Measurements from ENCODE around the gene AGTRAP. TPM values are rescaled to one million over a fixed set of nuclear protein-coding genes. Genes with fewer than 3 reads are reported as not detected.

AGTRAP gene
- total and polyA plus RNA-seq, 2 of the 8 experiments (the other 6 are each of a cell fraction or from before 2014, with no cell fraction given): 69.7 to 192 TPM

DNA sequence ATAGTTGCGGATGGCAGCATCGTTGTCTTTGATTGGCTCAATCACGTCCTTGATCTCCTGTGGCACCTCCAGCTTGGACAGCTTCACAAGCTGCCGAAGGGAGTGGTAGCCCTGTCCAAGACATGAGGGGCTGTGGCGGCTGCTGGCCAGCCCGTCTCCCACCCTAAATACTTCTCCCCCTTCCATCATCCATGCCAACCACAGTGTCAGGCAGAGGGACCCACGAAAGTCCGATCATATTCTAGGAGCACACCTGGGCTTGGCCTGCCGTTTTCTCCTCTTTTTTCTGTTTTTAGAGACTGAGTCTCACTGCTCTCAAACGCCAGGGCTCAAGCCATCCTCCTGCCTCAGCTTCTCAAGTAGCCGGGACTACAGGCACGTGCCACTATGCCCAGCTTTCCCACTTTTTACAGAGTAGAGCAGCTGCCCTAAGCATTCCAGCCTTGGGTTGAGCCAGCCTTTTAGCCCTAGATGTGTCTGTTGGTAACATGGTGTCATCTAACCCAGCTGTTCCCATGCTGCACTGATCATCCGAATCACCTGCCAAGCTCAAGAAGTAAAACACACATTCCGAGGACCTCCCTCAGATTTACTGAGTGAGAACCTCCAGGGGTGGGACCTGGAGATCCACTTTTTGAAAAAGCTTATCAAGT, 59.4 kb downstream of the AGTRAP start:
- H4K20me1 ChIP-seq (replicated peaks in 1 of 2; ENCODE audit: control insufficient read depth in 1 of 2, insufficient read depth in 2 of 2, low read length in 2 of 2): peaks cover 3 to 4% of the 10 kb centered on the region in 2 experiments
- FAIRE-seq: no peak
- DNase-seq (ENCODE audit: low read depth in 1 of 2, low spot score in 2 of 2): no peak
- H3K14ac ChIP-seq (ENCODE audit: insufficient read length): no peak overlapping the region
- H3K9me3 ChIP-seq (ENCODE audit: insufficient read depth in 2 of 2, low read depth in 1 of 2, low read length in 1 of 2): no peaks in the 10 kb centered on the region
- no peaks in the 10 kb centered on the region for H3K79me2 ChIP-seq (ENCODE audit: control insufficient read depth in 1 of 2, insufficient read depth in 2 of 2, low read length in 2 of 2)
- no peak overlapping the region for H2BK5ac ChIP-seq (ENCODE audit: low read depth, low read length)
- ChIA-PET CTCF (ENCODE audit: partially characterized antibody) (interaction anchor here (0.6 to 4.2 kb wide), 8 partner anchors 8 to 419 kb away, joined by 3 to 34 read pairs (median 3); no protein-coding TSS in a partner anchor), POLR2A (ENCODE audit: partially characterized antibody) (interaction anchor here (1.1 to 2.4 kb wide), 4 partner anchors 10 to 20 kb away, joined by 3 to 9 read pairs (median 3); no protein-coding TSS in a partner anchor)
- no peak overlapping the region for H2AK5ac ChIP-seq (ENCODE audit: low read depth, low read length)
- no peak overlapping the region for H2AFZ ChIP-seq (ENCODE audit: low read length)
- H3K27me3 ChIP-seq (replicated peaks in 1 of 4; ENCODE audit: control insufficient read depth in 3 of 4, extremely low read depth in 1 of 4, insufficient read depth in 3 of 4, low read length in 3 of 4): no peaks in the 10 kb centered on the region
- no peak overlapping the region for H3K9ac ChIP-seq (replicated peaks in 1 of 4; ENCODE audit: extremely low read depth in 1 of 4, low read depth in 3 of 4, low read length in 3 of 4)
- H3K23ac ChIP-seq (ENCODE audit: insufficient read length): no peak overlapping the region
- H2BK20ac ChIP-seq (ENCODE audit: low read length): no peak overlapping the region
- H3K4ac ChIP-seq (replicated peaks; ENCODE audit: insufficient read length, low read depth, low read length): no peak overlapping the region
- peaks cover 6 to 25% (median 14%) of the 10 kb centered on the region in 4 experiments; a peak in 6 of 8 replicates for H3K36me3 ChIP-seq (ENCODE audit: control insufficient read depth in 2 of 4, insufficient read depth in 4 of 4, low read length in 3 of 4)
- TF ChIP-seq EZH2 (IDR thresholded peaks at IDR 0.05; ENCODE audit: low read depth, low read length, severe bottlenecking) (no peak), JUND (IDR thresholded peaks at IDR 0.05; ENCODE audit: low read length) (no peak), CHD1 (IDR thresholded peaks at IDR 0.05; ENCODE audit: low read depth, low read length) (no peak), CREB1 (IDR thresholded peaks at IDR 0.05) (no peak), CTBP2 (IDR thresholded peaks at IDR 0.05; ENCODE audit: borderline replicate concordance, insufficient read depth, insufficient read length, low read length) (no peak), TBP (IDR thresholded peaks at IDR 0.05; ENCODE audit: low read depth, low read length) (no peak), CBX5 (IDR thresholded peaks at IDR 0.05; ENCODE audit: low read depth, low read length) (no peak), BRCA1 (IDR thresholded peaks at IDR 0.05; ENCODE audit: low read depth, low read length) (no peak), RFX5 (IDR thresholded peaks at IDR 0.05; ENCODE audit: borderline replicate concordance, low read depth, low read length) (no peak), TAF1 (IDR thresholded peaks at IDR 0.05; ENCODE audit: low read depth, low read length) (no peak), KDM1A (IDR thresholded peaks at IDR 0.05; ENCODE audit: borderline replicate concordance, low read length) (no peak), YY1 (IDR thresholded peaks at IDR 0.05; ENCODE audit: low read depth, low read length) (no peak)
- 82% methylated on average over 14 of the region's 14 CpGs; no CpG with 5 or more reads in 1 of the 2 experiments for WGBS, 2 experiments (ENCODE audit: extremely low coverage in 1 of 2, insufficient coverage in 1 of 2, insufficient read length in 1 of 2, insufficient replicate concordance in 2 of 2, low coverage in 1 of 2, low lambda C conversion rate in 2 of 2, missing lambda C conversion rate in 1 of 2)
- H3K27ac ChIP-seq (ENCODE audit: low read depth, low read length): no peak overlapping the region
- H3K23me2 ChIP-seq (ENCODE audit: low read depth, low read length): no peaks in the 10 kb centered on the region
- no peaks in the 10 kb centered on the region; the same call in 1 of the 2 replicates for H3K79me1 ChIP-seq (ENCODE audit: low read depth, low read length)
- H3K4me2 ChIP-seq (ENCODE audit: insufficient read depth in 1 of 2, low read depth in 2 of 2, low read length in 2 of 2): no peak overlapping the region
- no peaks in the 10 kb centered on the region for H3K4me1 ChIP-seq (replicated peaks in 1 of 4; ENCODE audit: control insufficient read depth in 3 of 4, insufficient read depth in 4 of 4, low read length in 3 of 4)
- no peak overlapping the region for H2BK12ac ChIP-seq (ENCODE audit: low read depth, low read length)
- no peak overlapping the region for H4K5ac ChIP-seq (ENCODE audit: insufficient read length, low read depth, low read length)
- H3K18ac ChIP-seq (ENCODE audit: extremely low read depth, low read length): no peak overlapping the region
- H3K56ac ChIP-seq (replicated peaks; ENCODE audit: insufficient read length, low read depth, low read length): no peak overlapping the region
- no peak overlapping the region for H2BK120ac ChIP-seq (replicated peaks; ENCODE audit: low read depth, low read length)
- no peak overlapping the region for H4K8ac ChIP-seq (ENCODE audit: extremely low read depth, insufficient read depth, low read length)
- no peak overlapping the region for H4K91ac ChIP-seq (replicated peaks; ENCODE audit: insufficient read length, low read length)
- H2BK15ac ChIP-seq (ENCODE audit: low read length): no peak overlapping the region
- H3K4me3 ChIP-seq (ENCODE audit: extremely low read depth in 1 of 4, insufficient read depth in 2 of 4, low read depth in 3 of 4, low read length in 4 of 4): no peak overlapping the region

Measured in H1 (cell line).